Measurements from ENCODE around the gene RAD51AP1. TPM values are rescaled to one million over a fixed set of nuclear protein-coding genes. Genes with fewer than 3 reads are reported as not detected.

The RAD51AP1 gene
- total RNA-seq, 1 donor = 35.2 TPM

- no peak for DNase-seq (ENCODE audit: low read depth)
- no peak for TF ChIP-seq CTCF (IDR thresholded peaks at IDR 0.05; ENCODE audit: insufficient read depth, low read length)
- no peak overlapping the region for H3K4me3 ChIP-seq (ENCODE audit: low read depth, low read length)
Observed at GRCh38 chr12:4530982-4531586, 7.6 kb upstream of the RAD51AP1 start.

GRCh38 chr12:4535092-4535491 is 3.6 kb upstream of the RAD51AP1 start:
- no peak overlapping the region for H3K4me3 ChIP-seq (ENCODE audit: low read depth, low read length)
- TF ChIP-seq CTCF (IDR thresholded peaks at IDR 0.05; ENCODE audit: insufficient read depth, low read length) = no peak
- DNase-seq (ENCODE audit: low read depth) = no peak

- no peak for TF ChIP-seq CTCF (IDR thresholded peaks at IDR 0.05; ENCODE audit: insufficient read depth, low read length)
- no peak for DNase-seq (ENCODE audit: low read depth)
- no peak overlapping the region for H3K4me3 ChIP-seq (ENCODE audit: low read depth, low read length)
Observed at GRCh38 chr12:4535871-4536270, 2.8 kb upstream of the RAD51AP1 start.

- TF ChIP-seq CTCF (IDR thresholded peaks at IDR 0.05; ENCODE audit: insufficient read depth, low read length) = no peak
- peak overlapping the region; percentile 98 for H3K4me3 ChIP-seq (ENCODE audit: low read depth, low read length)
- DNase-seq (ENCODE audit: low read depth) = no peak
Observed at GRCh38 chr12:4539167-4539870, 629 bp downstream of the RAD51AP1 start.

- TF ChIP-seq CTCF (IDR thresholded peaks at IDR 0.05; ENCODE audit: insufficient read depth, low read length) = no peak
- no peak for DNase-seq (ENCODE audit: low read depth)
- no peak overlapping the region for H3K4me3 ChIP-seq (ENCODE audit: low read depth, low read length)
Observed at GRCh38 chr12:4540170-4540569, 1.5 kb downstream of the RAD51AP1 start.

- H3K4me3 ChIP-seq (ENCODE audit: low read depth, low read length) = no peak overlapping the region
- no peak for TF ChIP-seq CTCF (IDR thresholded peaks at IDR 0.05; ENCODE audit: insufficient read depth, low read length)
- DNase-seq (ENCODE audit: low read depth) = no peak
Observed at GRCh38 chr12:4540638-4541037, 1.9 kb downstream of the RAD51AP1 start.

All from fibroblast of the aortic adventitia (primary cell).